SU-DHL-6 (cell line): ENCODE measurements around the gene TRPC5OS.

Source experiments
- H2AFZ ChIP-seq: fragments of 200-600 bp; sonication (generic); 2 replicates; pipeline ENCODE4 v1.6.1; 2014; ENCODE audit warnings: low read depth, mild to moderate bottlenecking, moderate library complexity, mixed read lengths, antibody characterized with exemption, low read length; ENCODE audit not compliant: severe bottlenecking
- H3F3A ChIP-seq: fragments of 200-600 bp; shearing (Covaris generic); 2 replicates; pipeline ENCODE4 v1.6.0; 2016; ENCODE audit warnings: antibody characterized with exemption, mild to moderate bottlenecking; ENCODE audit not compliant: insufficient read depth
- H3K27ac ChIP-seq: fragments of 200-600 bp; sonication (generic); 2 replicates; pipeline ENCODE4 v1.5.1; 2016; ENCODE audit warnings: low read depth, mild to moderate bottlenecking, low read length, moderate library complexity, mixed read lengths
- H3K27me3 ChIP-seq: fragments of 200-600 bp; sonication (generic), shearing (Covaris generic); 2 replicates; pipeline ENCODE4 v1.6.0; 2014; ENCODE audit warnings: mild to moderate bottlenecking, low read length
- H3K36me3 ChIP-seq: fragments of 200-600 bp; sonication (generic); 2 replicates; pipeline ENCODE4 v1.6.1; 2014; ENCODE audit warnings: mild to moderate bottlenecking, low read length, mixed read lengths
- H3K4me2 ChIP-seq: fragments of 300-600, 200-600 bp; shearing (Covaris generic), sonication (generic); 2 replicates; pipeline ENCODE4 v1.6.0; 2014; ENCODE audit warnings: low read length, low read depth, mild to moderate bottlenecking; ENCODE audit not compliant: poor library complexity, severe bottlenecking
- H3K4me3 ChIP-seq: fragments of 200-600 bp; sonication (generic); 2 replicates; pipeline ENCODE4 v1.5.1; 2014; ENCODE audit warnings: antibody characterized with exemption, low read length, mild to moderate bottlenecking, mixed read lengths; ENCODE audit not compliant: insufficient read depth, poor library complexity, severe bottlenecking
- H3K79me2 ChIP-seq: fragments of 200-600 bp; sonication (generic); 2 replicates; pipeline ENCODE4 v1.6.1; 2014; ENCODE audit warnings: mild to moderate bottlenecking, low read length, moderate library complexity; ENCODE audit not compliant: insufficient read depth
- H3K9ac ChIP-seq: fragments of 200-600 bp; sonication (generic); 2 replicates; pipeline ENCODE4 v1.7.0; 2014; ENCODE audit warnings: mild to moderate bottlenecking, low read length
- H3K9me2 ChIP-seq: fragments of 200-600 bp; sonication (generic); replicated peaks from 2 replicates; pipeline ENCODE4 v1.6.1; 2014; ENCODE audit warnings: low read length; ENCODE audit not compliant: insufficient read depth
- H3K9me3 ChIP-seq: fragments of 200-600 bp; sonication (generic); 2 replicates; pipeline ENCODE4 v1.6.1; 2014; ENCODE audit warnings: low read length, mixed read lengths; ENCODE audit not compliant: insufficient read depth
- H4K20me1 ChIP-seq: fragments of 200-600 bp; sonication (generic); 2 replicates; pipeline ENCODE4 v1.6.1; 2014; ENCODE audit warnings: low read depth, mild to moderate bottlenecking, antibody characterized with exemption, low read length, moderate library complexity, mixed read lengths
- EZH2phosphoT487 ChIP-seq: fragments of 200-600 bp; sonication (generic), shearing (Covaris generic); conservative IDR thresholded peaks from 2 replicates; pipeline ENCODE4 v1.6.1; 2018; ENCODE audit warnings: mild to moderate bottlenecking, antibody characterized with exemption, low read length, moderate library complexity, mixed read lengths
- TF ChIP-seq, protein P1 (sequence below): fragments of 200-600 bp; sonication (generic); IDR thresholded peaks from one replicate; pipeline ENCODE4 v1.5.1; 2017; ENCODE audit warnings: antibody characterized with exemption, mild to moderate bottlenecking, low read length, moderate library complexity; ENCODE audit not compliant: insufficient read depth, poor library complexity, severe bottlenecking

Gene TRPC5OS

DNA sequence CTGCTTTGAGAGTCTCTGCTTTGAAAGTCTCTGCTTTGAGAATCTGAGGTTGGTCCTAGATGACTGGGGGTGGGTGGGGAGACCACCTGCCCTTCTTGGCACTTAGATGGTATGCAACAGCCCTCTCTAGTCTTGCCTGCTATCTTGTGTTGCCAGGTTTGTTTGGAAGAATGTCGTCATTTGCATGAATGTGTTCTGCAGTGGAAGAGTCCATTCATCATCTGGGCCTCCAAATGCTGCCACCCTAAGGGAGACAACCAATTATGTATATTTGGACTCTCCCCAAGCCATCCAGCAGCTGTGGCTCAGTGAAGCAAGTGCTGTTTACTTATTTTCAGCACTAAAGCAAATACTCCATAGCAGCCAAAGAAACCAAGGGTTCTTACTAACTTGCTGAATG, 44.6 kb upstream of the TRPC5OS start:
- Histone ChIP-seq H3K27me3 (no peaks in the 10 kb centered on the region), H3F3A (no peaks in the 10 kb centered on the region), H3K9me3 (no peaks in the 10 kb centered on the region), H4K20me1 (no peaks in the 10 kb centered on the region), H3K27ac (no peak overlapping the region), H3K9me2 (no peaks in the 10 kb centered on the region), H3K79me2 (no peaks in the 10 kb centered on the region), H3K36me3 (no peaks in the 10 kb centered on the region), H2AFZ (no peak overlapping the region), H3K9ac (no peak overlapping the region), H3K4me2 (no peak overlapping the region), H3K4me3 (no peak overlapping the region)
- TF ChIP-seq EZH2phosphoT487: no peak
- TF ChIP-seq, protein P1, sequence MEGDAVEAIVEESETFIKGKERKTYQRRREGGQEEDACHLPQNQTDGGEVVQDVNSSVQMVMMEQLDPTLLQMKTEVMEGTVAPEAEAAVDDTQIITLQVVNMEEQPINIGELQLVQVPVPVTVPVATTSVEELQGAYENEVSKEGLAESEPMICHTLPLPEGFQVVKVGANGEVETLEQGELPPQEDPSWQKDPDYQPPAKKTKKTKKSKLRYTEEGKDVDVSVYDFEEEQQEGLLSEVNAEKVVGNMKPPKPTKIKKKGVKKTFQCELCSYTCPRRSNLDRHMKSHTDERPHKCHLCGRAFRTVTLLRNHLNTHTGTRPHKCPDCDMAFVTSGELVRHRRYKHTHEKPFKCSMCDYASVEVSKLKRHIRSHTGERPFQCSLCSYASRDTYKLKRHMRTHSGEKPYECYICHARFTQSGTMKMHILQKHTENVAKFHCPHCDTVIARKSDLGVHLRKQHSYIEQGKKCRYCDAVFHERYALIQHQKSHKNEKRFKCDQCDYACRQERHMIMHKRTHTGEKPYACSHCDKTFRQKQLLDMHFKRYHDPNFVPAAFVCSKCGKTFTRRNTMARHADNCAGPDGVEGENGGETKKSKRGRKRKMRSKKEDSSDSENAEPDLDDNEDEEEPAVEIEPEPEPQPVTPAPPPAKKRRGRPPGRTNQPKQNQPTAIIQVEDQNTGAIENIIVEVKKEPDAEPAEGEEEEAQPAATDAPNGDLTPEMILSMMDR: no peak

DNA sequence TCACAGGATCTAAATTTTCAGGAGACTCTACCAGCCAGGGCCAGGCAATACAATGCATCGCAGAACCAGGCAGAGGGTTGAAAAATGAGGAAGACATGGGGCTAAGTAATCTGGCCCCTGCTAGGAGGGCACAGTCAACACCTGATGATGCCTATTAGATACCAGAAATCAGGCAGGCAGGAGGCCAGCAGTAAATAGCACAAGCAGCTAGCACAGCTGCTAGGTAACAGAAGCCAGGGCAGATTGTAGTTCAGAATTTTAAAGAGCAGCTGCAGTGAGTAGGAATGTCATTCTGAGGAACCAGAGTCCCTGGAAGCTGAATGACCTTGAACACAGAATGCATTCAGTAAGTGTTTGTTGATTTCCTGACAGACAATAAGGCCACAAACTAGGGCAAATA, 38.8 kb upstream of the TRPC5OS start:
- no peaks in the 10 kb centered on the region for H4K20me1 ChIP-seq
- H3K9ac ChIP-seq: no peak overlapping the region
- no peak overlapping the region for H3K27ac ChIP-seq
- no peak overlapping the region for H3K4me2 ChIP-seq
- H3K27me3 ChIP-seq: no peaks in the 10 kb centered on the region
- TF ChIP-seq, protein P1: no peak
- TF ChIP-seq EZH2phosphoT487: no peak
- no peak overlapping the region for H3K4me3 ChIP-seq
- no peak overlapping the region for H2AFZ ChIP-seq
- H3K9me2 ChIP-seq: no peaks in the 10 kb centered on the region
- no peaks in the 10 kb centered on the region for H3K36me3 ChIP-seq
- H3K79me2 ChIP-seq: no peaks in the 10 kb centered on the region
- H3K9me3 ChIP-seq: no peaks in the 10 kb centered on the region
- no peaks in the 10 kb centered on the region for H3F3A ChIP-seq

DNA sequence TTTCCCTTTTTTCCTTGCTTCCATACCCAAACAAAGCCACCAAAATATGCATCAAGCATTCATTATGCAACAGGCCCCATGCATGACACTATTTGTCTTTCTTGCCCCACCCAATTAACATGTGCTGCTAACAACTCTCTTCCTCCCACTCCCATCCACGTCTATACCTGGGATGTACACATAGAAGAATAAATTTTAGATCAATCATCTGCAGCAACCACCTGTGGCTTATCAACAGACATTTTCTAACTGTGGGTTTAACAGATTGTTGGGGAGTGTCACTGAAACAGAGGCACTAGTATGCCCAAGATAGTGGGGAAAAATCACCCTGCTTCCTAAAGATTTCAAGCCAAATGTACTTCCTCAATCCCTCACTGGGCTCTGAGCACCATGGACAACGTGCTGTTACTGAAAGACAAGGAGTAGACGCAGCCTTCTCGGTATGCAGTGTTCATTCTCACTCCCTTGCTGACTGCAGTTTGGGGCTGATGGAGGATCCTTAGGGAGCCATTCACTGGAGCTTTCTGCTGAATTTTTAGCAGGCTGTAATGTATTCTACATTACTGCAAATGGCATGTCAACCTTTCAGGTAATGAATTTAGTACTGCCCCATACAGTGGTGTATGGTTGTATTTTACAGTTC, 28.4 kb upstream of the TRPC5OS start:
- H3K9me2 ChIP-seq: no peaks in the 10 kb centered on the region
- no peaks in the 10 kb centered on the region for H3F3A ChIP-seq
- no peak overlapping the region for H3K4me2 ChIP-seq
- TF ChIP-seq, protein P1: no peak
- no peak for TF ChIP-seq EZH2phosphoT487
- H3K79me2 ChIP-seq: no peaks in the 10 kb centered on the region
- H3K9ac ChIP-seq: no peak overlapping the region
- no peak overlapping the region for H3K27ac ChIP-seq
- no peaks in the 10 kb centered on the region for H3K27me3 ChIP-seq
- no peak overlapping the region for H3K4me3 ChIP-seq
- no peaks in the 10 kb centered on the region for H3K36me3 ChIP-seq
- H3K9me3 ChIP-seq: no peaks in the 10 kb centered on the region
- no peak overlapping the region for H2AFZ ChIP-seq
- no peaks in the 10 kb centered on the region for H4K20me1 ChIP-seq
